CD4-positive, alpha-beta T cell treated with Interleukin-1 beta for 1 hour (primary cell): Measurements from ENCODE around the gene NPIPB6.

Experiments
- DNase-seq, 2 donors: peaks; one replicate each; pipeline ENCODE4 v3.0.0-alpha.2; 2020 to 2022

The NPIPB6 gene

GRCh38 chr16:28297784-28298510 is 65.4 kb downstream of the NPIPB6 start:
- DNase-seq = peak in 1 of 2 donors; percentile 27

- DNase-seq = no peak
These were observed 66.0 kb downstream of the NPIPB6 start for GRCh38 chr16:28297308-28297707.

GRCh38 chr16:28295276-28295675 is 68.0 kb downstream of the NPIPB6 start:
- no peak for DNase-seq

- no peak for DNase-seq
These were observed 69.1 kb downstream of the NPIPB6 start for GRCh38 chr16:28294201-28294600.

GRCh38 chr16:28293601-28293960 is 69.7 kb downstream of the NPIPB6 start:
- DNase-seq = no peak

GRCh38 chr16:28292731-28293600 is 70.3 kb downstream of the NPIPB6 start:
- DNase-seq = peak in 1 of 2 donors; percentile 34
